IPS DF 4.7 (cell line): ENCODE measurements around the gene RBM33.

ENCODE experiments used
- DNase-seq: peaks from one replicate; pipeline ENCODE4 v3.0.0-alpha.2; 2013; ENCODE audit warnings: low spot score; ENCODE audit errors: extremely low read depth

Gene RBM33

DNA sequence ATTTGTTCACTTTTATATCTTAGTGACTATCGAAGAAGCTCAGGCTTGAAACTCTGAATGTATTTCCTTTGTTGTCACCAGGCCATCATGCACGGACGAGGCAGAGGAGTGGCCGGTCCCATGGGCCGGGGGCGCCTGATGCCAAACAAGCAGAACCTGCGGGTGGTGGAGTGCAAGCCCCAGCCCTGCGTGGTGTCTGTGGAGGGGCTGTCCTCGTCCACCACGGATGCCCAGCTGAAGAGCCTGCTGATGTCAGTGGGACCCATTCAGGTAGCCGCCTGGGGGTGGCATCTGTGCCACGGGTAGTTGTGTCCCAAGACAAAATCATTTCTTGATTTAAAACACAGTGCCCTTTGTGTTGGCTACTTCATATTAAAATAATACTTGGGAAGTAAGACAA, 121.9 kb downstream of the RBM33 start:
- DNase-seq: no peak

DNA sequence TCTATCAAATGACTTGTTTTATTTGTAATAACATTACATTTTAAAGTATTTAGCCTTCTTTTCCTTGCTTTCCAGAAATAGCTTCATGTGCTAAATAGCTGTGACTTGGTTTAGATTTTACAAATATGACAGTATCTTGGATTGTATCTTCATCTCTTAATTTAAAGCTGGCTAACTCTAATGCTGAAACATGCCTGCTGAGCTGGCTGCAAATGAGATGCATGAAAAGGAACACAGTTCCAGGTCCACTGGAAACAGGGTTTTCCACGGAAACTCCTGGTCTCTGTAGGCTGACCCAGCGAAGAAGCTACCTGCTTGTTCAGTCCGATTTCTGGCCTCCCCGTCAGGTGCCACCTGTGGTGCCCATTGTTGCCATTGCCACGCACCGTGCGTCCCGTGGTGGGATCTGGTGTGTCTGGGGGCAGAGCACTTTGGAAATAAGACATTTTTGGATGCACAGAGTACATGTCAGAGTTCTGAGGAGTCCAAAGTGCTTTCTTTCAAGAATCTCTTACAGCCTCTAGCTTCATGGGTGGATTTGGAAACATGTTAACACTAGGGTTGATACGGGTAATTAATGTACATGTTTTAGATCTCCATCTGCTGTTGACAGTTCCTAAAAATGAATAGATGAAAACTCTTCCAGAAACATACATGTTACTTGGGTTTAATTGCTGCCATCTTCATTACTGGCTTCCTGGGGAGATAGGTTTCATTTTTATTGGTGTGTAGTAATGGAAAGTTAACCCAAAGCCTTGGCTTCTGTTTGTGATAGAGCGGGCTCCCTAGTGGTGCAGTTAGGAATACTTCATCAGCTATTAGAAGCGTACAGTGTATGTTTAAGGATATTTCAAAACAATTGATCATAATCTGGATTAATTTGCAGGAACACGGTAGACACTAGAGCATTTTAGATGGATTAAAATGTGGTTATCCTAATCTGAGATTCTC, 122.8 kb downstream of the RBM33 start:
- no peak for DNase-seq

DNA sequence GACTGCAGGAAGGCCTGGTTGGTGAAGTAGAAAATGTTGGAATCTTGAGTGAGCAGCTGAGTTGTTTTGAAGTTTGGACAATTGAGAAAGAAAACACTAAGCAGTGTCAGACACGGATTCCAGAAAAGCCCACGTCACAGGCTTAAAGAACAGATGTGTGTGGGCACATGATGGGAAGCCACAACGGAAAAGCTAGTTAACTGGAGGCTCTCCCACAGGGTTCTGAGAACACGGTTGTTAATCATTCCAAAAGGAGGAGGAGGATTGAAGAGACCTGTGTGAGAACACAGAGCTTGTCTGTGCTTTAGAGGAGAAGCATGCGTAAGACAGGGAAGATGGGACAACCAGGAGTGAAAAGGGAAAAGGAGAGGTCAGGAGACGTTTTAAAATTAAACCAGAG, 125.2 kb downstream of the RBM33 start:
- DNase-seq: no peak

DNA sequence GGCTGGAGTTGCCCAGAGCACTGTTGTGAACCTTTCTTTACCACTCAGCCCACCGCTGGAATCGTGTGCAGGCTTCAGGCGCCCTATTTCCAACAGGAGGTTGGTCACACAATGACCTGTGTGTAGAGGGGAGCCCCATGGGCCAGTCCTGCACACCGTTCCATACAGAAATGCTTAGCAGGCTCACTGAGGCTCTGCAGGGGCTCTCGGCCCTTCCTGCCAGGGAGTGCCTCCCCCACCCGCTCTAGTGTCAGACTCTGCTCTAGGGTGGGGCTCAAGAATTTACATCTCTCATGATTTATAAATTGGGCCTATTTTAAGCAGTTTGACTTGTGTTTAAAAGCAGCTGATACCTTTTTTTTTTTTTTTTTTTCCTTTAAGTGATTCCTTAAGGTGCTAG, 125.8 kb downstream of the RBM33 start:
- no peak for DNase-seq

DNA sequence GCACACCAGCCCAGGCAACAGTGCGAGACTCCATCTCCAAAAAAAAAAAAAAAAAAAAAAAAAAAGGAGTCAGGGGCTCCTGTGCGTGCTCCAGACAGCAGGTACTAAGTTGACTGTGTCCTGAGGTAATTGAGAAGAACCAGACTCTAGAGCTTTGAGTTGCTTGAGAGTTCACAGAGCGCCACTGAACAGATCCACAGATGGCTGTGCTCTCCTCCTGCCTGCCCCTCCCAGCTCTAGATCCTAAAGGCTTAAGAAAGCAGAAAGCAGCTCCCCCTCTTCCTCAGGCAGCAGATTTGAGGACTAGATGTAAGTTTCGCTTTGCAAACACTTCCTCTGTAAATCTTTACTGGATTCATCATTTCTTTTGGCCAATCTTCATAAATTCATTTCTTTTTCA, 129.1 kb downstream of the RBM33 start:
- DNase-seq: no peak

DNA sequence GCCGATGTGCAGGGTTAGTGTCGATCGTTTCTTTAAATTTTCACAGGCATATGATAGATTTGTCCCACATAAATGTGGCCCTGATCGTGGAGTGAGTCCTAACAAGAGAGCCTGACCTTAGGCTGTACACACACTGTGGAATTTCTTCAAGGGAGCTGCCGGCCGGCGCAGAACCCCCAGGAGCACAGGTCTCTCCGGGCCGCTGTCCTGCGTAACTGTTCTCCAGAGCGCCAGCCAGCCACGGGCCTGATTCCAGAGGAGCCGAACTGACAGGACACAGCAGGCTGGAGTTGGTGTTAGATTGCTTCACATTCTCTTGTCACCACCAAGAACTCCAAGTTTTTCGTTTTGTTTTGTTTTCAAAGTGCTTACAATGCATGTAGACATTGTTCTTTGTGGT, 130.5 kb downstream of the RBM33 start:
- DNase-seq: no peak

DNA sequence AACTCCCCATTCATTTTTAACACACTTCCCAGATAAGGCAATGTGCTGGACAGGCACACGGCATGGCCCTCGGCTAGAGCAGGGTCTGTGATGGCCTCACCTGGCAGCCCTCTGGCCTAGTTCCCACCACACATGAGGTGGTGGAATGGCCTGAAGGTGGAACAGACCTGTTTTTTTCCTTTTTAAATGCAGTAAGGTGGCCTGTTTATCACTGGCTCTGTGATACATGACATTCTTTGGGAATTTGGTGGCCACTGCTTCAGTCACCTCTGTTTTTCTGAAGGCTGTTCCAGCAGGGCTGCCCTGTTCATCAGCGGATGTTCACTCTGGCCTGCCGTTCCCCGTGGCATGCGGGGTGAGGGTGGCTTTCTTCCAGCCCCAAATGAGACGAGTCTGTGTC, 131.2 kb downstream of the RBM33 start:
- DNase-seq: no peak

DNA sequence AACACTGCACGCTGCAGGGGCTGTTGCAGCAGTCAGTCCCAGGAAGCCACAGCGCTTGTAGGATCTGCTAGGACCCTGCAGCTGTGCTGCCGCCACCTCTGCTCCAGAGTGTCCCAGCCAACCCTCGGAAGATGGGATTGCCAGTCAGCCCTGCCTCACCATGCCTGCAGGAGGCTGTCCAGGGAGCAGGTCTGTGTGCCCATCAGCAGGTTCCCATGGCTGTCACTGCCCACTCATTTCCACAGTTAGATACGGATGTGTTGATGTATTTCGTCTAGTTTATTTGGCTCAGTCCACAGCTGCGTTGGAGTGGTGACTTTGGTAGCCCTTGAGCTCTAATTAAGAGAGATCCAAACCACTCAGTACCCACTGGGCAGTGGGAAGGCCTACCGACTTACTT, 132.1 kb downstream of the RBM33 start:
- no peak for DNase-seq

DNA sequence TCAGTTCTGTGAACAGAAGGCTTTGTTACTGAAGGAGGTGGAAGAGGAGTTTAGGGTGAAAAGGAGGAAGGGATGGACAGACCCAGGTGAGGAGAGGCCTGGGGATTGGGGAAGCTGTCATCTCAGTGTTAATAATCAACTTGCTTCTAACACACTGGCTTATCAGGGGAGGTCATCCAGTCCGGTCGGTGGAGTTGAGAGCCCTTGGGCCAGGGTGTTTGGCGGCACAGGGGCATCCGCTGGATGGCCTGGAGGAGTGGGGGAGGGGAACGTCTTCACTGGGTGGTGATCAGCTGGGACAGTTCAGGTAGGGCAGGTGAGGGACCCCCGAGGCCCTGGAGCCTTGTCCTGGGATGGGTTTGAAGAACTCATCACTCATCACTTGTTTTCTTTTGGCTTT, 133.9 kb downstream of the RBM33 start:
- no peak for DNase-seq

DNA sequence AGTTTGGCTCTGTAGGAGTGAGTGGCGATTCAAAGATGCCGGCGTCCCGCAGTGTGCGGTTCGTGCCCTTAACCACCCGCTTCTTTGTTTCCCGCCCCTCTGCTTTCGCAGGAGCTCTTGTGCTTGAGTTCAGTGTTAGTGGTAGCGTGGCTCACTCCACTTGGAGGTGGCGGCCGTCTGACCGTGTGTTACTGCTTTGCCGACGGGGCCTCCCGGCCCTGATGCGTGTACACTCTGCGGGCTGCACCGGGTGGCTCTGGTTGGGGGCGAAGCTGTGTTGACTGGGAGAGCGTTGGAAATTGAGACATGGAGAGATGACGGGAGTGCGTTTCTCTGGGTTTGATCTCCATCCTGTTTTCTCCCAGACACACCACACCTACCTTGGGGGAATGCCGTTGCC, 136.4 kb downstream of the RBM33 start:
- DNase-seq: no peak

DNA sequence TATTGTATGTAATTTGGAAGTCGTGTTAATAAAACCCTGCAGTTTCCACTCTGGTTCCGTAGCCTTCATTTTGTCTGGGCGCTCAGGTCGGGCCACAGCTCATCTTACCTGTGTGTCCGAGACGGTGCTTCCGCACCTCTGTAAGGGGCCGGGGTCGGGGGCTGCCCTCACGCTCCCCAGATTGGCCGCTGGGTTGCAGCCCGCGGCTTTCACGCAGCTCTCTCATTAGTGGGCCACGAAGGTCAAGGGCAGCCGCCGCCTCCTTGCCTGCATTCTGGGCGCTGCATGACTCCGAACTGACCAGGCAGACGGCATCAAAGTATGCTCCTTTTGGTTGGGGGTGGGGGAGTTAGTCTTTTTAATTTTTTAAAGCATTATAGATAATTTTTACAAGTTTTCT, 137.0 kb downstream of the RBM33 start:
- no peak for DNase-seq

DNA sequence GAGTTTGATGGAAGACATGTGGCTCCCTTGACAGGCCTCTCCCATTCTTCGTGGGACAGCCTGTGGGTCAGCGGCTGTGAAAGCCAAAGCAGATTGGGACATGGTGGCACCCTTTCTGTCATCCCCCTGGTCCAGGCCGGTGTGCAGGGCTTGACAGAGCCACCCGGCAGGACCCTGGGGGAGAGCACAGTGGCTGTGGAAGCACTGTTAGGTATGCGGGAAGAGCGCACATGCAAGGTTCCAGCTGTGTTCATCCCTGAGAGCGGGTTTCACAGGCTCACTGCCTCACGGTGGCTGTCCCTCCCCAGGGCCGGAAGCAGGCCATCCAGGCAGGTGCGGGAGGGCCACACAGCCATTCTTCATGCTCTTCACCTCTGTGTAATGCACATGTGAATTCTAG, 138.0 kb downstream of the RBM33 start:
- DNase-seq: no peak

DNA sequence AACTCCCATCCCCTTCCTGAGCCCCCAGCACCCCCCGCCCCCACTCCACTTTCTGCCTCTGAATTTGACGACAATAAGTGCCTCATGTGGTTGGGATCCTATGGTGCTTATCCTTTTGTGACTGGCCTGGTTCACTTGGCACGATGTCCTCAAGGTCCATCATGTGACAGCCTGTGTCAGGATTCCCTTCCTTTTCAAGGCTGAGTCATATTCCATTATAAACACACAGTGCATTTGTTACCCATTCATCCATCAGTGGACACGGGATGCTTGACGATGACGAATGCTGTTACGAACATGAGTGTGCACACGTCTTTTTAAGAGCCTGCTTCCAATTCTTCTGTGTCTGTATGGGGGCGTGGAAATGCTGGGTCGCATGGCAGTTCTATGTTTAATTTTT, 141.1 kb downstream of the RBM33 start:
- no peak for DNase-seq

DNA sequence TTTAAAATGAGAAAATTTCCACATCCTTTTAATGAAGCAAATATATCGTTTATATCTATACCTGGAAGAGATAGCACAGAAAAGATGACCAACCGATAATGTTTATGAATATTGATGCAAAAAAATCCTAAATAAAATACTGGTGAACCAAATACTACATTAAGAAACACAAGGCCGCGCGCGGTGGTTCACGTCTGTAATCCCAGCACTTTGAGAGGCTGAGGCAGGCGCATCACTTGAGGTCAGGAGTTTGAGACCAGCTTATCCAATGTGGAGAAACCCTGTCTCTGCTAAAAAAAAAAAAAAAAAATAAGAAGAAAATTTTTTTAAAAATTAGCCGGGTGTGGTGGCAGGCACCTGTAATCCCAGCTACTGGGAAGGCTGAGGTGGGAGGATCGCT, 142.0 kb downstream of the RBM33 start:
- no peak for DNase-seq

DNA sequence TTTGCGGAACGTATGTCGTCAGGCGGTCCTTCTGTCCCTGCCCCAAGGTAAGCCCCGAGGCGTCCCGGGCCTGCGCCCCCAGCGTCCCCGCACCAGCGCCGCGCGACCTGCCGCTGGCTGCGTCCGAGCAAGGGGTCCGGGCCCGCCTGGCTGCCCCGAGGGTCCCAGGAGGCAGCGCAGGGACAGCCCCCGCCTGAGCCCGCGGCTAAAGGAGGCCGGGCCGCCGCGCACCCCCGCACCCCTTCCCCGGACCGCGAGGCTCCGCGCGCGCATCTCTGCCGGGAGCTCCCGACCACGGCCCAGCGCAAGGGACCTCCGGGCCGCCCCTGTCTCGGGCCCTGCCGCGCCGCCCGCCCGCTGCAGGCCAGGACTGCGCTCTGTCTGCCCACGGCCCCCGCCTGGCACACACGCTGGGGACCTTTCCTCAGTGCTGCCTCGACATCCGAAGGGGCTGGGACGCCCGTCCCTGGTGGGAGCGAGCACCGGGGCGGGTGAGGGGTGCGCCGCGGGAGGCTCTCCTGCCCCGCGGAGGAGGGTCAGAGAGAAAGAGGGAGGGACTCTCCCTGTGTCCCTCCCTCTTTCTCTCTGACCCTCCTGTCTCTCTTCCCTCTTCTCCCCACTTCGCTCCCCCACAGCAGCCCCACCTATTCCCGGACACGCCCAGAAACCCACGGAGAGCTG, 142.8 kb downstream of the RBM33 start:
- DNase-seq: no peak

DNA sequence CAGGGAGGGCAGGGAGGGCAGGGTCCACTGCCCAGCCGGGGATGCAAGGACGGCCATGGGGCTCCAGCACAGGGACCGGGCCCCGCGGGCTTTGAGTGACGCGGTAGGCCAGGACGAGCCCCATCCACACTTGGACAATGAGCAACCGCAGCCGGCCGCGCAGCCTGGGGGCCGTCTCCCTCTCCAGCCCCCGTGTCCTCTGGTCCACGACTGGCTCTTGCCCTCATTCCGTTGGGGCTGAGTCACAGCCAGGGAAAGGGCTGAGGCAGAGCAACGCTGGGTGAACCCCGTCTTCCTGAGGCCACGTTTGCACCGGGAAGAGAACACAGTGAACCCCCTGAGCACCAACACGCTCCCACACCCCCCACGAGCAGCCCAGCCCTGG, 144.1 kb downstream of the RBM33 start:
- DNase-seq: no peak

DNA sequence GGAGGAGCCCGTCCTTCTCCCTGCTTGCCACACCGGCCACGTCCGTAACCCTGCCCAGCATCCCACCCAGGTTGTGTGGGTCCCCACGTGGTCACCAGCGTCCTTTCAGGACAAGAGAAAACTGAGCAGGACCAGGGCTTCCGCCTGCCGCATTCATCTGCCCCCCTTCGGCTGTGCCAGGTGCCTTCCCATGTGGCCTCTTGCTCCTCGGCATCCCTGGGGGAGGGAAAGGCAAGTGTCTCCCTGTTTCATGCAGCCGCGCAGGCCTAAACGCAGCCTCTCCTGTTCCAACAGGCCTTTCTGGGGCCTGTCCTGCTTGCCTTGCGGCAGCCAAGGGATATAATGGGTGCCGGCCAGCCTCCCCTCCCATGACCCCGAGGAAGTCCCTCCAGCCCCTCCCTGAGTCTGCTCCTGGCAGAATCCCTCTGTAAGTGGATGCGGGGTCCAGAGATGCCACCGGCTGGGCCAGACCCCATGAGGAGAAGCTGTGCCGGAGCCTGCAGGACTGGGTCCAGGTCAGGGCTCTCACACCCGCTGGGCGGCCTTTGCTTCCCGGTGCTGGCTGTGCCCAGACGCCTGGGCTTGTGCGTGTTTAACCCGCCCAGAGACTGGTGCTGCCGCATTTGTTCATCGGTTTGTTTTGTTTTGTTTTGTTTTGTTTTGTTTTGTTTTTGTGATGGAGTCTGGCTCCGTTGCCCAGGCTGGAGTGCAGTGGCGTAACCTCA, 144.7 kb downstream of the RBM33 start:
- DNase-seq: no peak

DNA sequence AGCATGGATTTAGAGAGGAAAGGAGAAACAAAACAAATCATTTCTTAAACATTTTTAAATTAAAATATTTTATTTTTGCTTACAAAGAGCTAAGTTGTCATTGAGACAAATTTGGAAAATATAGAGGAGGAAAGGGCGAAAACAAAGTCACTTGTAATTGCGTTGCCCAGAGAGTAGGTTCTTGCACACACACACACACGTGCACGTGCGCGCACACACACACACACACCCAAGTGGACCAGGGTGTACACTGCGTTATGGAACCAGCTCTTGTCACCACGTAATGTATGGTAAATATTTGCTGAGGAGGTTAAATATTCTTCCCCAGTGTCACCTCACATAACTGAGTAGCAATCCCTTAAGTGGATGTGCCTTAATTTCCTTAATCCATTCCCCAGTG, 146.2 kb downstream of the RBM33 start:
- no peak for DNase-seq

DNA sequence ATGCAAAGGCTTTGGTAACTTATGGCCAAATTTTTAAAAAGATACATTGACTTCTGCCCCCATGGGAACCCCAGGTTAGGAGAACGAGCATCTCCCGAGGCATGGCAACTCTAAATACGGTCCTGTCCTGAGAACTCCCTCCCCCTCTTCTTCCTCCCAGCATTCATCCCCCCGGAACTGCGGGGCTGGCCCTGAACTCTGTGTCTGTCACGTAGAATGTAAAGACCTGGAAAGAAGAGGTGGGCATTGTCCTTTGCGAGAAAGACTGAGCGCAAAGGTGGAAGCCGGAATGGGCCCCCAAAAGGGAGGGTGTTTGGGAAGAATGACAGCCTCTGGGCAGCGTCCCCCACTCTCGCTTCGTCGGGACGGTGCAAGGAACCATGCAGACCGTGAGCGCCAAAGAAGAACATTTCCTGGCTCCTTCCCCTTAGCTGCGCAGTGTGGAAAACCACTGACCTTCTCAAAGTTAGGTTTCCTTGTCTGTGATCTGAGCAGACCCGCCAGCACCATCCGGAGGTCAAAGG, 146.8 kb downstream of the RBM33 start:
- DNase-seq: no peak

DNA sequence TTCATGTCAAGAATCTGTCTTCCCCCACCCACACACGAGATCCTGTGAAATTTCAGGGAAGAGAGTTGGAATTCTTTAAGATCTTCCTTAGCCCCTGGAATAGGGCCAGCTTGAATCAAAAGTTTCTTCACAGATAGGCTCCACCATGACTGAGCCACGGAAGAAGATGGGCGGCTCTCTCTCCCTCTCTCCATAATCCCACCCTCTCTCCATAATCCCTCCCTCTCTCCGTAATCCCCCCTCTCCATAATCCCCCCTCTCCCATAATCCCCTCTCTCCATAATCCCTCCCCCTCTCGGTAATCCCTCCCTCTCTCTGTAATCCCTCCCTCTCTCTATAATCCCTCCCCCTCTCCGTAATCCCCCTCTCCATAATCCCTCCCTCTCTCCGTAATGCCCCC, 147.4 kb downstream of the RBM33 start:
- DNase-seq: no peak

DNA sequence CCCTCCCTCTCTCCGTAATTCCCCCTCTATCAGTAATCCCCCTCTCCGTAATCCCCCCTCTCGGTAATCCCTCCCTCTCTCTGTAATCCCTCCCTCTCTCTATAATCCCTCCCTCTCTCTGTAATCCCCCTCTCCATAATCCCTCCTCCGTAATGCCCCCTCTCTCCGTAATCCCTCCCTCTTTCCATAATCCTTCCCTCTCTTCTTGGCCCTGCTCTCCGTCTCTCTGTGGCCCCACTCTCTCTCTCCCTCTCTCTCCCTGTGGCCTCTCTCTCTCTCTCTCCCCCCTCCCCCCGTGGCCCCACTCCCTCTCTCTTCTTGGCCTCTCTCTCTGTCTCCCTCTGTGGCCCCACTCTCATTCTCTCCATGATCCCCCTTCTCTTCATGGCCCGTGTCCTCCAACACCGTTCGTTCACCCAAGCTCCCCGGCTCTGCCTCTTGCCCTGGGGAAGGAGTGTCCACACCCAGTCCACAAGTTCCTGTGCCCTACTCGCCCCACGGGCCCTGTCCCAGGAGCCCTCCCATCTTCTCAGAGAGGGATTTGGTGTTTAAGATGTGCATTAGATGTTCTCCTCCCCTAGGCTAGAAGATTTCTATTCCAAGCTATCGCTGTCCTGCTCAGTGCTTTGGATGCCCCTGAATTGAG, 148.0 kb downstream of the RBM33 start:
- DNase-seq: no peak
